Ishikawa (cell line): ENCODE data around the gene SOST.

Source experiments
- CEBPB ChIP-seq: IDR thresholded peaks from 2 replicates; pipeline ENCODE4 v1.6.1; 2012
- CREB1 ChIP-seq: IDR thresholded peaks from 2 replicates; pipeline ENCODE4 v1.6.1; 2012; ENCODE audit warnings: low read depth
- EGR1 ChIP-seq: IDR thresholded peaks from 2 replicates; pipeline ENCODE4 v1.6.1; 2012
- EP300 ChIP-seq: IDR thresholded peaks from 2 replicates; pipeline ENCODE4 v1.6.1; 2012; ENCODE audit warnings: borderline replicate concordance
- MAX ChIP-seq: IDR thresholded peaks from 2 replicates; pipeline ENCODE4 v1.6.1; 2012
- NFIC ChIP-seq: IDR thresholded peaks from 2 replicates; pipeline ENCODE4 v1.6.1; 2012
- RAD21 ChIP-seq: IDR thresholded peaks from 2 replicates; pipeline ENCODE4 v1.6.1; 2012; ENCODE audit warnings: low read depth
- REST ChIP-seq: IDR thresholded peaks from 2 replicates; pipeline ENCODE4 v1.6.1; 2012; ENCODE audit warnings: low read depth, mild to moderate bottlenecking
- TAF1 ChIP-seq: IDR thresholded peaks from 2 replicates; pipeline ENCODE4 v1.6.1; 2012; ENCODE audit warnings: low read depth, mild to moderate bottlenecking
- TCF12 ChIP-seq: IDR thresholded peaks from 2 replicates; pipeline ENCODE4 v1.6.1; 2012; ENCODE audit warnings: low read depth
- TEAD4 ChIP-seq: IDR thresholded peaks from 2 replicates; pipeline ENCODE4 v1.6.1; 2012
- USF1 ChIP-seq: IDR thresholded peaks from 2 replicates; pipeline ENCODE4 v1.6.1; 2012
- YY1 ChIP-seq: IDR thresholded peaks from 2 replicates; pipeline ENCODE4 v1.6.1; 2012; ENCODE audit warnings: low read depth
- ZBTB7A ChIP-seq: IDR thresholded peaks from 2 replicates; pipeline ENCODE4 v1.6.1; 2012; ENCODE audit warnings: low read depth

DNA sequence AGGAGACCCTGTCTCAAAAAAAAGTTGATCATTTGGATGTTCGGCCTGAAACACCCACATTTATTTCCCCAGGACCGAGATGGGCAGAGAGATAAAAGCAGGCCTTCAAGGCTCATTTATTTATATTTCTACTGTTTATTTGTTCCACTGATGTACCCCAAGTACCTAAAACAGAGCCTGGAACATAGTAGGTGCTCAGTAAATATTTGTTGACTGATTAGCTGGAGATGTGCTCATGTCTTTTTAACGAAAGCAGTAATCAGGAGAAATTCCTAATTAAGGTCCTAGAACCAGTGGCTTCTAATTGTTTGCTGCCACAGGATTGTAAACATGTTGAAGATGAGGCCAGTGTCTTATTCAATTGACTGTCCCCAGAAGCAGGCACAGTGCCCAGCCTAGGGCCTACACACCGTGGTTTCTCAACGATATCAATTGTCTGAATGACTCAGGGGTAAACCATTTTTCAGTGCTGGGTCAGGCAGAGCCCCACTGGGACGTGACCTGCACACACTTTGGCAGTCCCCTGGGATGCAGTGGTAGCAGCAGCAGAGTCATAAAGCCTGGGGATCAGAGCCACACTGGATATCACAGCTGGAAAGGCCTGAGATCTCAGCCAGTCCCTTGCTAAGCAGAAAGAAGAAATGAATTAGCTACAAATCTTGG, 34.8 kb downstream of the SOST start:
- TF ChIP-seq TCF12 (no peak), EP300 (no peak; the same call in 1 of the 2 replicates), YY1 (no peak), NFIC (peak; percentile 32; the same call in 1 of the 2 replicates), RAD21 (no peak), ZBTB7A (no peak), USF1 (no peak), CREB1 (no peak), EGR1 (no peak), MAX (no peak), REST (no peak), CEBPB (no peak), TEAD4 (peak; percentile 36; the same call in 1 of the 2 replicates), TAF1 (no peak)
